Stimulated activated CD4-positive, alpha-beta T cell treated with anti-CD3 and anti-CD28 coated beads, Interleukin-4, amount 100 ng/mL, for 4 hours (primary cell): ENCODE results near the gene TTC28.
"Not testable (repeated sequence)": the region's sequence is repeated elsewhere in the genome, so short reads cannot be mapped to it uniquely, and the experiment has no call there.

Experiments
- DNase-seq, 2 experiments: peaks; one replicate each; pipeline ENCODE4 v3.0.0-alpha.2; 2020

The TTC28 gene

DNA sequence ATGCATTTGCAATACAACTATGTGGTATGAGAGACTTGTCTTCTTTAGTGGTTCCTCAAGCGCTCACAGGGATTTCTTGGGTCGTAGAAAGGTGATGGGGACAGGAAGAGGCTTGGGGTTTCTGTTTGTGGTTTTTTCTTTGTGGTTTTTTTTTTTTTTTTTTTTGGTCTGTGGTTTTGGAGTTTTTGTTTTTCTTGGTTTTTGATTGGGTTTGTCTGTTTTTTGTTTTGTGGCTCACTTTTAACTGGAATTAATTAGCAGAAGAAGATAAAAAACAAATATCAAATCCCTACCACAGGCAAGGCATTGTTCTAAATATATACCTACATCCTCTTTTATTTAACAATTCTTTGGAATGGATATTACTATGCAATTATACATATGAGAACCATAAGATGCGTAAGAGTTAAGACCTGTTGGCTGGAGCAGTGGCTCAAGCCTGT lies 5.5 kb downstream of the TTC28 start:
- no peak for DNase-seq

DNA sequence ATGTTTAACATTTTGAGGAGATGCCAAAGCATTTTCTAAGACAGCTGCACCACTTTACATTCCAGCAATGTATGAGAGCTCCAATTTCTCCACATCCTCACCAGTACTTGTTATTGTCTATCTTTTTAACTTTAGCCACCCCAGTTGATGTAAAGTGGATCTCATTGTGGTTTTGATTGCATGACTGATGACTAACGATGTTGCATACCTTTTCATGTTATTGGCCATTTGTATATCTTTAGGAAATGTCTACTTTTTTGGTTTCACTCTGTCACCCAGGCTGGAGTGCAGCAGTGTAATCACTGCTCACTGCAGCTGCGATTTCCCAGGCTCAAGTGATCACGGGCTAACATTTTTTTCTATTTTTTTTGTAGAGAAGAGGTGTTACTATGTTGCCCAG lies 8.9 kb downstream of the TTC28 start:
- DNase-seq: no peak

DNA sequence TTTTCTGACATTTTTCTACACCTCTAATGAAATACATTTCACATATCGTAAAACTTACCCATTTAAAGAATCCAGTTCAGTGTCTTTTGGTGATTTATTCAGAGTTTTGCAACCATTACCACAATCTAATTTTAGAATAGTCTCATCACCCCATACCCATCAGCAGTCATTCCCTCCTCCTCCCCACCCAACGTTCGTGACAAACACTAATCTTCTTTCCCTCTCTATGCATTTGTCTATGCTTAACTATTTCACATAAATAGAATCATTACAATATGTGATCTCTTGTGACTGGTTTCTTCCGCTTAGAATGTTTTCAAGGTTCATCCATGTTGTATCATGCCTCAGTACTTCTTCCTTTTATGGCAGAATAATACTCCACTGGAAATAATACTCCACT lies 9.5 kb downstream of the TTC28 start:
- no peak for DNase-seq

DNA sequence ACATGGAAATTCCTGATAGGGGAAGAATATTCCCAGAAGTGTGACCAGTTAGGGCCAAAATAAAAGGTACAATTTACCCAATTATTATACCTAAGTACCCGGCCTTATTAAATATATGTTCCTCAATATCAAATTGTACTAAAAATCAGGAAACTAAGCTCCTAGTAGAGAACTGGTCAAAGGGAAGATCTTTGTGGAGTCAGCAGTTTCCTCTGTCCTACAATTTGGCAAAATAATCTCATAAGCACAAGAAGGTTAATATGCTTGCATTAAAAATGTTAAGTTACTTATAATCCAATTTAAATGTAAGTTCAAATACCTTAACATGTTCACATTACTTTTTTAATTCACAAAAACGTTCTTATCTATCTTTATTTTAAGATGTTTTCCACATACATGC lies 10.3 kb downstream of the TTC28 start:
- DNase-seq: no peak

DNA sequence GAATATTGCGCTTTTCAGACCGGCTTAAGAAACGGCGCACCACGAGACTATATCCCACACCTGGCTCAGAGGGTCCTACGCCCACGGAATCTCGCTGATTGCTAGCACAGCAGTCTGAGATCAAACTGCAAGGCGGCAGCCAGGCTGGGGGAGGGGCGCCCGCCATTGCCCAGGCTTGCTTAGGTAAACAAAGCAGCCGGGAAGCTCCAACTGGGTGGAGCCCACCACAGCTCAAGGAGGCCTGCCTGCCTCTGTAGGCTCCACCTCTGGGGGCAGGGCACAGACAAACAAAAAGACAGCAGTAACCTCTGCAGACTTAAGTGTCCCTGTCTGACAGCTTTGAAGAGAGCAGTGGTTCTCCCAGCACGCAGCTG lies 16.1 kb downstream of the TTC28 start:
- not testable (repeated sequence) for DNase-seq

DNA sequence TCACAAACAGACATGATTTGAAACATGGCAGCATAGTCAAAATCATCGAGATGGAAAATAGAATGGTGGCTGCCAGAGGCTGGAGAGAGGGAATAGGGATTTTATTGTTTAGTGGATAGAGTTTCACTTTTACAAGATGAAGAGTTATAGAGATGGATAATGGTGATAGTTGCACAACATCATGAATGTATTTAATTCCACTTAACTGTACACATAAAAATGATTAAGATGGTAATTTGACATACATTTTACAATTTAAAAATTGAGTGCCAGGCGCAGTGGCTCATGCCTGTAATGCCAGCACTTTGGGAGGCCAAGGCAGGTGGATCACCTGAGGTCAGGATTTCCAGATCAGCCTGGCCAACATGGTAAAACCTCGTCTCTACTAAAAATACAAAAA lies 21.2 kb downstream of the TTC28 start:
- no peak for DNase-seq

DNA sequence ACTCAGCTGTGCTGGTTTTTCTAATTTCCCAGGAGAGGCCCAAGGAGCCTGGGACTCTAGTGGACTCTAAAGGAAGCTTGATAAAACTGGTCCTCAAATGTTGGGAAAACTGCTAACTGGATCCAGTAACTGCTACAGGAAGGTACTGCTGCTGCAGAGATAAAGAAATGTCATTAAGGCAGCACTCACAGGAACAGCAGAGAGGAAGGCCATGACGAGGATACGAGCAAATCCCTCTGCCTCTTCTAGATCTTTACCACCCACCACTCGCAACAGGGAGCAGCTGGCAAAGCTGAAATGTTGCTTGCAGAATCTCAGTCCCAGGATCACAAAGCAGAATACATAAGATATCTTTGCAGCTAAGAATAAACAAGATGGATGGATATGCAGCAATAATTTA lies 23.5 kb downstream of the TTC28 start:
- DNase-seq: no peak

DNA sequence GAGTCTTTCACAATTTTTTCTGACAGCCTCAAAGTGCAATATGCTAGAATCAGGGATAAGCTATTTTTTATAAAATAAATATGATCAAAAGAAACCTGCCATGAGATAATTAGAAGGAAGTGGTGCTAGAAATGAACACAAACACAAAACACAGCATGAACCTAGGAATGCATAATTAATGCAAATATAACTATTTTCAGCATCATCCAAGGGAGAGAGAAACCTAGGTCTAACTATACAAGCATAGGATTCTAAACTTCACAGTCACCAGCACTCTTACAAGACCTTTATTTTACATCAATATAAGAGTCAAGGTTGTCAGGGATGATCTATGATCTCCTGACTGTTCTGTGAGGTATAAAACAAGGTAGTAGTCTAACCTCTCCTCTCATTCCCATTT lies 29.2 kb downstream of the TTC28 start:
- DNase-seq: no peak

DNA sequence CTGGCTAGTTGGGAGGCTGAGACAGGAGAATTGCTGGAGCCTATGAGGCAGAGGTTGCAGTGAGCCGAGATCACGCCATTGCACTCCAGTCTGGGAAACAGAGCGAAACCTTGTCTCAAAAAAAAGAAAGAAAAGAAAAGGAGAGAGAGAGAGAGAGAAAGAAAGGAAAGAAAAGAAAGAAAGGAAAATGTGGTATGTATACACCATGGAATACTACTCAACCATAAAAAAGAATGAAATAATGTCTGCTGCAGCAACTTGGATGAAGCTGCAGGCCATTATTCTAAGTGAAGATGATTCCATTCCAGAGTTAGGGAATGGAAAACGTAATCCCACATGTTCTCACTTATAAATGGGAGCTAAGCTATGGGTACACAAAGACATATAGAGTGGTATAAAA lies 30.8 kb downstream of the TTC28 start:
- DNase-seq: no peak

DNA sequence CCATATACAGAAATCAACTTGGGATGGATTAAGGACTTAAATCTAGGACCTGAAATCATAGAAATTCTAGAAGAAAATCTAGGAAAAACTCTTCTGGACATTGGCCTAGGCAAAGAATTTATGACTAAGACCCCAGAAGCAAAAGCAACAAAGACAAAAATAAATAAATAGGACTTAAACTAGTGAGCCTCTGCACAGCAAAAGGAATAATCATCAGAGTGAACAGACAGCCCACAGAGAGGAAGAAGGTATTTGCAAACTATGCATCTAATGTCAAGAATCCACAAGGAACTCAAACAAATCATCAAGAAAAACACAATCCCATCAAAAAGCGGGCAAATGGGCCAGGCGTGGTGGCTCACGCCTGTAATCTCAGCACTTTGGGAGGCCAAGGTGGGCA lies 32.4 kb downstream of the TTC28 start:
- DNase-seq: no peak

DNA sequence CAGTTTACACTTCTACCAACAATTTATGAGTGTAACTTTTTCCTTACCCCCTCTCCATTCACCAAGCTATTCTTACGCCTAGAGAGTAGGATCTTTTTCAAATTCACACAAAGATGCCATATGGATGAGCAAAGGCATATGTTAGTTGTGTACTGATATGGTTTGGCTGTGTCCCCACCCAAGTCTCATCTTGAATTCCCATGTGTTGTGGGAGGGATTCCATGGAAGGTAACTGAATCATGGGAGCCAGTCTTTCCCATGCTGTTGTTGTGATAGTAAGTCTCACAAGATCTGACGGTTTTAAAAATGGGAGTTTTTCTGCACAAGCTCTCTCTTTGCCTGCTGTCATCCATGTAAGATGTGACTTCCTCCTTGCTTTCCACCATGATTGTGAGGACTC lies 40.3 kb downstream of the TTC28 start:
- no peak for DNase-seq

DNA sequence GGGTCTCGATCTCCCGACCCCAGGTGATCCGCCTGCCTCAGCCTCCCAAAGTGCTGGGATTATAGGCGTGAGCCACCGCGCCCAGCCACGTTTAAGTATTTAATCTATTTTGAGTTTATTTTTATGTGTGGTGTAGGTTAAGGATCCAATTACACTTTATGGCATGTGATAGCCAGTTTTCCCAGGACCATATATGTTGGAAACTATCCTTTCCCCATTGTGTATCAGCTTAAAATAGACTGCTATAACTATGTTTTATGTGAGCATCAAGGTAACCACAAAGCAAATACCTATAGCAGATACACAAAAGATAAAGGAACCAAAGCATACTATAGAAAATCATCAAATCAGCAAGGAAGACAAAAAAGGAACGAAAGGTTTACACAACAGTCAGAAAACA lies 42.4 kb downstream of the TTC28 start:
- no peak for DNase-seq

DNA sequence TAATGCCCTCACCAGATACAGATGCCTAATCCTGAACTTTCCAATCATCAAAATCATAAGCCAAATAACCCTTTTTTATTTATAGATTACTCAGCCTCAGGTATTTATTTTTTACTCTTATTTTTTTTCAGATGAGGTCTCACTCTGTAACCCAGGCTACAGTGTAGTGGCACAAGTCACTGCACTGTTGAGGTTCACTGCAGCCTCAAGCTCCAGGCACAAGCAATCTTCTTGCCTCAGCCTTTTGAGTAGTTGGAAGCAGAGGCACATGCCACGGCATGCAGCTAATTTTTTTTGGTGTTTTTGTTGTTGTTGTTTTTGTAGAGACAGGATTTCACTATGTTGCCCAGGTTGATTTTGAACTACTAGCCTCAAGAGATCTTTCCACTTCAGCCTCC lies 49.5 kb downstream of the TTC28 start:
- no peak for DNase-seq

DNA sequence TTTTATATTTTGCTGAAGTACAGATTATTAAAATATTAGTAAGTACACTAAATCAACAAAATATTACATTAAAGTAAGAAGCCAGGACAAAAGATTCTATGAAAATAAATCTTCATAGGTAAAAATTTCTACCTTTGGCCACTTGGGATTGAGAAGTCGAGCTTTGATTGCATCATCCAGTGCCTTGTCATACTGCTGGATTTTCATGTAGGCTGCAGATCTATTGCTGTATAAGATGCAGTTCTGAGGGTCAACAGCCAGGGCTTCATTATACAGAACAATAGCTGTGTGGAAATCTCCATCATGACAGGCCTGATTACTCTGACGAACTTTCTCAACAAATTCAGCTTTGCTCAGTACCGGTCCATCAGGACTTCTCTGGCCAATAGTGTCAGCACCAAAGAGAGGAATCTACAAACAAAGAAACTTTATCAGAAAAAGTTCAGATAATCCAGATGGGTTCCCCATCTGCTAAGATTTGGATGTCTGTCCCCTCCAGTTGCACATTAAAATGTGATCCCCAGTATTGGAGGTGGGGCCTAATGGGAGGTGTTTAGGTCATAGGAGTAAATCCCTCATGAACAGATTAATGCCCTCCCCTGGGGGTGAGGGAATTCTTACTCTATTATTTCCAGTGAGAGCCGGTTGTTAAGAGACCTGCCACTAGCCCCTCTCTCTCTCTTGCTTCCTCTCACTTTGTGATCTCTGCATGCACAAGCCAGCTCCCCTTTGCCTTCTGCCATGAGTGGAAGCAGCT lies 50.0 kb downstream of the TTC28 start:
- DNase-seq: no peak

DNA sequence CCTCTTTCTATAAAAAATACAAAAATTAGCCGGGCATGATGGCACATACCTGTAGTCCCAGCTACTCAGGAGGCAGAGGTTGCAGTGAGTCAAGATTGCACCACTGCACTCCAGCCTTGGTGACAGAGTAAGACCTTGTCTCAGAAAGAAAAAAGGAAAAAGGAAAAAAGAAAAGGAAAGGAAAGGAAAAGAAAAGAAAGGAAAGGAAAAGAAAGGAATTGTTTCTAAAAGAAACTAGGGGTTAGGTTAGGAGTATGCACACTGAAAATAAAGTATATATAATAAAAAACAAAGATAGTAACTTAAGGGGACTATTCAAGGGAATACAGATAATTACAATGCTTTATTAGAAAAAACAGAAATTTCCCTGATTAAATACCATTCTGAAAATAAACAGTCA lies 50.9 kb downstream of the TTC28 start:
- no peak for DNase-seq

DNA sequence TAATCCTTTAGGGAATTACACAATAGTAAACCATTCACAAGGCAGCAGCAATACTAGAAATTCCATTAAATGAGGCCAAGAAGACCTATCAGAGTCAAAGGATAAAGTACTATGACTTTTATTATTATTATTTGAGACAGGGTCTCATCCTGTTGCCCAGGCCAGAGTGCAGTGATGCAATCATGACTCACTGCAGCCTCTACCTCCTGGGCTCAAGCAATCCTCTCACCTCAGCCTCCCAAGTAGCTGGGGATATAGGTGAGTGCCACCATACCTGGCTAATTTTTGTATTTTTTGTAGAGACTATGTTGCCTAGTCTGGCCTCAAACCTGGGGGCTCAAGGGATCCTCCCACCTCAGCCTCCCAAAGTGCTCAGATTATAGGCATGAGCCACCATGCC lies 51.8 kb downstream of the TTC28 start:
- no peak for DNase-seq

DNA sequence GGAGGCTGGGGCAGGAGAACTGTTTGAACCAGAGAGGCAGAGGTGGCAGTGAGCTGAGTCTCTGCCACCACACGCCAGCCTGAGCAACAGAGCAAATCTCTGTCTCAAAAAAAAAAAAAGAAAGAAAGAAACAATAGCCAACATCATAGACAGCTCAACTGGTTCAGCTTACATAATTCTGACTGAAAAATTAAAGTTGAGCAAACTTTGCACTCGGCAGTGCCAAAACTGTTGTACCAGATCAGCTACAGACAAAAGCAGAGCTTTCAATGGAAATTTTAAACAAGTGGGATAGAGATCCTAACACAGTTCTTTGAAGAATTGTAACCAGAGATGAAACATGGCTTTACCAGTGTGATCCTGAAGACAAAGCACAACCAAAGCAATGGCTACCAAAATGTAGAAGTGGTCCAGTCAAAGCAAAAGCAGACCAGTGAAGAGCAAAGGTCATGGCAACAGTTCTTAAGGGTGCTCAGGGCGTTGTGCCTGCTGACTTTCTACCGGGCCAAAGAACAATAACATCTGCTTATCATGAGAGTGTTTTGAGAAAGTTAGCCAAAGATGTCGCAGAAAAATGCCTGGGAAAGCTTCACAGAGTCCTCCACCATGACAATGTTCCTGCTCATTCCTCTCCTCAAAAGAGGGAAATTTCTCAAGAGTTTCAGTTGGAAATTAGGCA lies 59.3 kb downstream of the TTC28 start:
- no peak for DNase-seq

DNA sequence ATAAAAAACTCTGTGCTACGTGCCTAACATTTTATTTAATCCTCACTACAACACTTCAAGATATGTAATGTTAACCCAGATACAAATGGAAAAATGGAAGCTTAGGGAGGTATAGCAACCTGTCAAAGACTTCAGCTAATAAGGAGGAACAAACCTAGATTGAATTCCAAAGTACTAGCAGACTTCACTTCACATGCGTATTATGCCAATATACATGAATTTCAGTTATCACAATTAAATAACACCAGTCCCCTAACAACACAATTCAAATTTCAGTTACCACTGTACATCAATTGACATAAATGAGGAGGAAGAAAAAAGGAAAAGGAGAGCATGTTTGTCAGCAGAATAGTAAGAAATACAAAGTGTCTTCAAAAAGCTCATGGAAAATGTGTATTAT lies 60.4 kb downstream of the TTC28 start:
- no peak for DNase-seq

DNA sequence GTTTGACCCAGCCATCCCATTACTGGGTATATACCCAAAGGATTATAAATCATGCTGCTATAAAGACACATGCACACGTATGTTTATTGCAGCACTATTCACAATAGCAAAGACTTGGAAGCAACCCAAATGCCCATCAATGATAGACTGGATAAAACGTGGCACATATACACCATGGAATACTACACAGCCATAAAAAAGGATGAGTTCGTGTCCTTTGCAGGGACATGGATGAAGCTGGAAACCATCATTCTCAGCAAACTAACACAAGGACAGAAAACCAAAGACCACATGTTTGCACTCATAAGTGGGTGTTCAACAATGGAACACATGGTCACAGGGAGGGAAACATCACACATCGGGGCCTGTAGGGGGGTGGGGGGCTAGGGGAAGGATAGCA lies 64.2 kb downstream of the TTC28 start:
- not testable (repeated sequence) for DNase-seq

DNA sequence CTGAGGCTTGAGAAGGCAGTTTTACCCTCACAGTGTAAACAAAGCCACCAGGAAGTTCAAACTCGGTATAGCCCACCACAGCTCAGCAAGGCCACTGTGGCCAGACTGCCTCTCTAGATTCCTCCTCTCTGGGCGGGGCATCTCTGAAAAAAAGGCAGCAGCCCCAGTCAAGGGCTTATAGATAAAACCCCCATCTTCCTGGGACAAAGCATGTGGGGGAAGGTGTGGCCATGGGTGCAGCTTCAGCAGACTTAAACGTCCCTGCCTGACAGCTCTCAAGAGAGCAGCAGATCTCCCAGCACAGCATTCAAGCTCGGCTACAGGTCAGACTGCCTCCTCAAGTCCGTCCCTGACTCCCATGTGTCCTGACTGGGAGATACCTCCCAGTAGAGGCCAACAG lies 69.7 kb downstream of the TTC28 start:
- DNase-seq: no peak

DNA sequence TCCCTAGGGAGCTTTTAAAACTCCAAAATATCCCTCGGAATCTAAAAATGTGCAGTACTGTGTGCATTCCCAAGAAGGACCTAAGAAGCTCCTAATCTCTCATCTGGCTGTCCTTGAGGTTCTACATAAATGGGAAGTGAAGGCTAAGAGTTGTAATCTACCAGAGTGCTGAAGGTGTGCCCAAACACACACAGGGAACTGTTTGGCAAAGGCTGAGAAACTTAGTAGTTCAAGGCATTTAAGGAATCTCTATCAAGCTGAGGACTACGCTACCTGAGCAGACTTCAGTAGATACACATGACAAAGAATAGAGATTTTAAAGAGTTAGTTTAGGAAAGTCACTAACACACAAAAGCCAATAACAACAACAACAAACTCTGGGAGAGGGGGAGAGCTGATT lies 71.1 kb downstream of the TTC28 start:
- DNase-seq: no peak

DNA sequence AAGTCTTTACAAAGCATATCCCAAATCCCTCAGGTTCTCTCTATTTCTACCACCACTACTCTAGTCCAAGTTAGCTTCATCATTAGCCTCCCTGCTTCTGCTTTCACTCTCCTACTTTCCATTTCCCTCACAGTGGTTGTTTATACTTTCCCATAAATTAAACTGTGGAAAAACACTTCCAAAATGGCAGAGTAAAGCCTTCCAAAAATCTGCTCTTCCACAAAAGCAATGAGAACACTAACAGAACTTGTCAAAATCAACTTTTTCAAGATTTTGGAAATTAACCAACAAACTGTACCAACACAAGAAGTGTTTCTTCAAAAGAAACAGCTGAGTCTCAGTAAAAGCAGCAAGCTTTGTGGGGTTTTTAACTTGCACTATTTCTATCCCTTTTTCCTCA lies 71.8 kb downstream of the TTC28 start:
- no peak for DNase-seq

DNA sequence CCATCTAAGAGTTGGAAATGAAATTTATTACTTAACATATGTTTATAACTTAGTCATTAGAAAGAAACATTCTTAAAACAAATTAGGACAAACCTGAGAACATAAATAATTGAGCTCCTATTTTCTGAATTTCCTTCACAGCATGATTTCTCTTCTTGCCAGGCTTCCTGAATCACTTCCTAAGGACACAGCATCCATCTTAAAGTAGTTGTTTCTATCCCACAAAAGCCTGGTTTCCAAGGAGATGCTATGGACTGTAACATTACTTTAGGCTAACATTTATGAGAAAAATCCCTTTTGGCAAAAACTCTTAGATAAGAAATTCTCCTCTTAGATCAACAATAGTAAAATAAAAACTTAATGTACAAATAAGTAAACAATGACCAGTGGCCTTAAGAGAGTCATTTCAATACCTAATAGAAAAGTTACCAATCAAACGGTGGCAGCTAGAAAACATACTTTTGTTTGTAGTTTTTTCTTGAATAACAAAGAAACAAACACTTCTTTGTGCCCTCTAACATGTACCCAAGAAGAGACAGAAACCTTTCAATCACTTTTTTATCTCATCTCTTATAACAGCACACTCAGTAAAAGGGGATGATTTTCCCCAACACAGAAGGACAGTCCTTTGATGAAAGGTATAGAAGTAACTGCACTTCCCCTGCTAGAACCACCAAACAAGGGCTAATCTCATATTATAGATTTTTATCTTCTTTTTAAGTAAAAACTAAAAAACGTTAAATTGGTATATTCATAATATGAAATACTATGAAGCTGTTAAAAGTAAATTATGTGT lies 74.5 kb downstream of the TTC28 start:
- DNase-seq: no peak

DNA sequence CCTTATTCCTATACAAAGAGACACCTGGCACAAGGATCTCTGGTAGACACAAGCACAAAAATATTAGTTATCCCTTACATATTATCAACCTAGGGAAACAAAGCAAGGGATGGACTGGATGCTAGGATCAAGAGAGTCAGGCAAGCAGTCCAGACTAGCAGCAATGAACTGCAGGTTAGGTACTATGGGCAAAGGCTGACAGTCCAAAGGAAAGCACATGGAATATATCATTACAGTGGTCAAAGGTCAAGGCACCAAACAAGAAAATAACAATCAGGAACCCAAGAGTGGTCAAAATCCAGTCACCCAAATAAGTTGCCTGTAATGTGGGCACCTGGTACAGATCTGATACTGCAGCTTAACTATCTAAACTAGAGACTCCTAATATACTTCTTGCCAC lies 77.7 kb downstream of the TTC28 start:
- DNase-seq: no peak
